ENCODE results near the gene GCN1.
"Not testable (repeated sequence)": the region's sequence is repeated elsewhere in the genome, so short reads cannot be mapped to it uniquely, and the experiment has no call there.

GCN1 gene

GRCh38 chr12:120214626-120215356 is 20.3 kb upstream of the GCN1 start:
- Histone ChIP-seq H3K4me3 (ENCODE audit: low read length) (no peak overlapping the region), H3K4me1 (ENCODE audit: insufficient read depth, low read length) (no peaks in the 10 kb centered on the region), H3K27me3 (ENCODE audit: insufficient read depth, low read length) (no peaks in the 10 kb centered on the region), H2AFZ (ENCODE audit: low read depth, low read length) (no peak overlapping the region), H3K9me3 (ENCODE audit: low read length) (no peaks in the 10 kb centered on the region), H3K36me3 (ENCODE audit: insufficient read depth, low read length) (peaks cover 70% of the 10 kb centered on the region)

GRCh38 chr12:120213758-120214157 is 19.2 kb upstream of the GCN1 start:
- no peaks in the 10 kb centered on the region for H3K4me1 ChIP-seq (ENCODE audit: insufficient read depth, low read length)
- H3K27me3 ChIP-seq (ENCODE audit: insufficient read depth, low read length): no peaks in the 10 kb centered on the region
- H3K4me3 ChIP-seq (ENCODE audit: low read length): no peak overlapping the region
- H3K9me3 ChIP-seq (ENCODE audit: low read length): no peaks in the 10 kb centered on the region
- H2AFZ ChIP-seq (ENCODE audit: low read depth, low read length): no peak overlapping the region
- H3K36me3 ChIP-seq (ENCODE audit: insufficient read depth, low read length): peaks cover 62% of the 10 kb centered on the region

- peaks cover 63% of the 10 kb centered on the region for H3K36me3 ChIP-seq (ENCODE audit: insufficient read depth, low read length)
- H3K4me1 ChIP-seq (ENCODE audit: insufficient read depth, low read length); H3K9me3 ChIP-seq (ENCODE audit: low read length); H3K4me3 ChIP-seq (ENCODE audit: low read length); H3K27me3 ChIP-seq (ENCODE audit: insufficient read depth, low read length); H2AFZ ChIP-seq (ENCODE audit: low read depth, low read length): not testable (repeated sequence)
Measured at GRCh38 chr12:120213182-120213581, 18.7 kb upstream of the GCN1 start.

GRCh38 chr12:120212301-120212700 is 17.8 kb upstream of the GCN1 start:
- no peak overlapping the region for H2AFZ ChIP-seq (ENCODE audit: low read depth, low read length)
- H3K4me1 ChIP-seq (ENCODE audit: insufficient read depth, low read length): no peaks in the 10 kb centered on the region
- H3K36me3 ChIP-seq (ENCODE audit: insufficient read depth, low read length): peaks cover 68% of the 10 kb centered on the region
- no peaks in the 10 kb centered on the region for H3K27me3 ChIP-seq (ENCODE audit: insufficient read depth, low read length)
- H3K4me3 ChIP-seq (ENCODE audit: low read length): no peak overlapping the region
- no peaks in the 10 kb centered on the region for H3K9me3 ChIP-seq (ENCODE audit: low read length)

GRCh38 chr12:120211904-120212283 is 17.4 kb upstream of the GCN1 start:
- Histone ChIP-seq H3K9me3 (ENCODE audit: low read length) (no peaks in the 10 kb centered on the region), H2AFZ (ENCODE audit: low read depth, low read length) (no peak overlapping the region), H3K27me3 (ENCODE audit: insufficient read depth, low read length) (no peaks in the 10 kb centered on the region), H3K4me3 (ENCODE audit: low read length) (no peak overlapping the region), H3K4me1 (ENCODE audit: insufficient read depth, low read length) (no peaks in the 10 kb centered on the region), H3K36me3 (ENCODE audit: insufficient read depth, low read length) (peaks cover 71% of the 10 kb centered on the region)

GRCh38 chr12:120211243-120211903 is 16.9 kb upstream of the GCN1 start:
- no peaks in the 10 kb centered on the region for H3K27me3 ChIP-seq (ENCODE audit: insufficient read depth, low read length)
- H3K36me3 ChIP-seq (ENCODE audit: insufficient read depth, low read length): peaks cover 74% of the 10 kb centered on the region
- no peak overlapping the region for H2AFZ ChIP-seq (ENCODE audit: low read depth, low read length)
- H3K9me3 ChIP-seq (ENCODE audit: low read length): peaks cover under 1% of the 10 kb centered on the region
- no peak overlapping the region for H3K4me3 ChIP-seq (ENCODE audit: low read length)
- H3K4me1 ChIP-seq (ENCODE audit: insufficient read depth, low read length): no peaks in the 10 kb centered on the region

- Histone ChIP-seq H3K36me3 (ENCODE audit: insufficient read depth, low read length) (peaks cover 70% of the 10 kb centered on the region), H3K9me3 (ENCODE audit: low read length) (peaks cover 5% of the 10 kb centered on the region), H3K4me3 (ENCODE audit: low read length) (no peak overlapping the region), H3K4me1 (ENCODE audit: insufficient read depth, low read length) (no peaks in the 10 kb centered on the region), H3K27me3 (ENCODE audit: insufficient read depth, low read length) (no peaks in the 10 kb centered on the region), H2AFZ (ENCODE audit: low read depth, low read length) (no peak overlapping the region)
Measured at GRCh38 chr12:120209851-120210250, 15.3 kb upstream of the GCN1 start.

- peaks cover 5% of the 10 kb centered on the region for H3K9me3 ChIP-seq (ENCODE audit: low read length)
- H3K4me3 ChIP-seq (ENCODE audit: low read length): no peak overlapping the region
- peaks cover 49% of the 10 kb centered on the region for H3K36me3 ChIP-seq (ENCODE audit: insufficient read depth, low read length)
- no peak overlapping the region for H2AFZ ChIP-seq (ENCODE audit: low read depth, low read length)
- H3K27me3 ChIP-seq (ENCODE audit: insufficient read depth, low read length): no peaks in the 10 kb centered on the region
- peaks cover under 1% of the 10 kb centered on the region for H3K4me1 ChIP-seq (ENCODE audit: insufficient read depth, low read length)
Measured at GRCh38 chr12:120207227-120207626, 12.7 kb upstream of the GCN1 start.

- H3K4me3 ChIP-seq (ENCODE audit: low read length); H3K9me3 ChIP-seq (ENCODE audit: low read length); H3K27me3 ChIP-seq (ENCODE audit: insufficient read depth, low read length); H2AFZ ChIP-seq (ENCODE audit: low read depth, low read length); H3K4me1 ChIP-seq (ENCODE audit: insufficient read depth, low read length): not testable (repeated sequence)
- H3K36me3 ChIP-seq (ENCODE audit: insufficient read depth, low read length): peaks cover 44% of the 10 kb centered on the region
Measured at GRCh38 chr12:120206781-120207180, 12.3 kb upstream of the GCN1 start.

- peaks cover 39% of the 10 kb centered on the region for H3K36me3 ChIP-seq (ENCODE audit: insufficient read depth, low read length)
- peaks cover 4% of the 10 kb centered on the region for H3K4me1 ChIP-seq (ENCODE audit: insufficient read depth, low read length)
- no peak overlapping the region for H2AFZ ChIP-seq (ENCODE audit: low read depth, low read length)
- peaks cover 5% of the 10 kb centered on the region for H3K9me3 ChIP-seq (ENCODE audit: low read length)
- H3K4me3 ChIP-seq (ENCODE audit: low read length): no peak overlapping the region
- no peaks in the 10 kb centered on the region for H3K27me3 ChIP-seq (ENCODE audit: insufficient read depth, low read length)
Measured at GRCh38 chr12:120206228-120206627, 11.7 kb upstream of the GCN1 start.

- Histone ChIP-seq H3K4me1 (ENCODE audit: insufficient read depth, low read length) (peaks cover 14% of the 10 kb centered on the region), H3K36me3 (ENCODE audit: insufficient read depth, low read length) (peaks cover 32% of the 10 kb centered on the region)
Measured at GRCh38 chr12:120204171-120204570, 9.7 kb upstream of the GCN1 start.

GRCh38 chr12:120200364-120200800 is 5.9 kb upstream of the GCN1 start:
- H3K27me3 ChIP-seq (ENCODE audit: insufficient read depth, low read length): no peaks in the 10 kb centered on the region
- H3K4me1 ChIP-seq (ENCODE audit: insufficient read depth, low read length): peaks cover 23% of the 10 kb centered on the region
- H3K36me3 ChIP-seq (ENCODE audit: insufficient read depth, low read length): peaks cover 46% of the 10 kb centered on the region
- no peaks in the 10 kb centered on the region for H3K9me3 ChIP-seq (ENCODE audit: low read length)
- no peak overlapping the region for H2AFZ ChIP-seq (ENCODE audit: low read depth, low read length)
- H3K4me3 ChIP-seq (ENCODE audit: low read length): peak overlapping the region; percentile 97

More at GRCh38 chr12:120204171-120204570, 9.7 kb upstream of the GCN1 start:
- H2AFZ ChIP-seq (ENCODE audit: low read depth, low read length): no peak overlapping the region
- H3K27me3 ChIP-seq (ENCODE audit: insufficient read depth, low read length): no peaks in the 10 kb centered on the region
- H3K4me3 ChIP-seq (ENCODE audit: low read length): no peak overlapping the region
- H3K9me3 ChIP-seq (ENCODE audit: low read length): peaks cover 5% of the 10 kb centered on the region

- Histone ChIP-seq H3K36me3 (ENCODE audit: insufficient read depth, low read length) (peaks cover 45% of the 10 kb centered on the region), H3K9me3 (ENCODE audit: low read length) (no peaks in the 10 kb centered on the region), H2AFZ (ENCODE audit: low read depth, low read length) (no peak overlapping the region), H3K4me1 (ENCODE audit: insufficient read depth, low read length) (peaks cover 29% of the 10 kb centered on the region), H3K27me3 (ENCODE audit: insufficient read depth, low read length) (no peaks in the 10 kb centered on the region), H3K4me3 (ENCODE audit: low read length) (peak overlapping the region; percentile 97)
Measured at GRCh38 chr12:120199595-120200306, 5.2 kb upstream of the GCN1 start.
